ENCODE data around the gene OR52J3.

DNA sequence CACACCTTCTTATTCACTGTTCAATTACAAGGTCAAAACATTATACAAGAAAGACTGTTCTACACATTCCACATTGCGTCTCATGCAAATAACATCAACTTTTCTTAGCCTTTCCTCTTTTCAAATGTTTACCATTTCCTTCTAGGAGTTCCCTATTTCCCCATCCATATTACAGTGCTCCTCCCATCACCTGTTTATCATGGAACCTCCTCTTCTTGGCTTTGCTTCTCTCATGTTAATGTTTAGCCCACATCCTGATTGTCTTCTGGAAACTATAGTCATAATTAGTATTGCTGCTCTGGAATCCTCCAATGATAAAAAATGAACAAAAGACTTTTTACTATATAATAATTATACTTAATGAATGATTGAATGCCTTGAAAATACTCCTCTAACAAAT lies 44.3 kb downstream of the OR52J3 start:
- TF ChIP-seq, protein P1, sequence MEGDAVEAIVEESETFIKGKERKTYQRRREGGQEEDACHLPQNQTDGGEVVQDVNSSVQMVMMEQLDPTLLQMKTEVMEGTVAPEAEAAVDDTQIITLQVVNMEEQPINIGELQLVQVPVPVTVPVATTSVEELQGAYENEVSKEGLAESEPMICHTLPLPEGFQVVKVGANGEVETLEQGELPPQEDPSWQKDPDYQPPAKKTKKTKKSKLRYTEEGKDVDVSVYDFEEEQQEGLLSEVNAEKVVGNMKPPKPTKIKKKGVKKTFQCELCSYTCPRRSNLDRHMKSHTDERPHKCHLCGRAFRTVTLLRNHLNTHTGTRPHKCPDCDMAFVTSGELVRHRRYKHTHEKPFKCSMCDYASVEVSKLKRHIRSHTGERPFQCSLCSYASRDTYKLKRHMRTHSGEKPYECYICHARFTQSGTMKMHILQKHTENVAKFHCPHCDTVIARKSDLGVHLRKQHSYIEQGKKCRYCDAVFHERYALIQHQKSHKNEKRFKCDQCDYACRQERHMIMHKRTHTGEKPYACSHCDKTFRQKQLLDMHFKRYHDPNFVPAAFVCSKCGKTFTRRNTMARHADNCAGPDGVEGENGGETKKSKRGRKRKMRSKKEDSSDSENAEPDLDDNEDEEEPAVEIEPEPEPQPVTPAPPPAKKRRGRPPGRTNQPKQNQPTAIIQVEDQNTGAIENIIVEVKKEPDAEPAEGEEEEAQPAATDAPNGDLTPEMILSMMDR (IDR thresholded peaks at IDR 0.05; ENCODE audit: insufficient read depth, low read length), result no peak
- no peak for TF ChIP-seq POLR2AphosphoS5 (IDR thresholded peaks at IDR 0.05; ENCODE audit: low read depth)
